Measurements from ENCODE around the gene SPAG9. TPM values are rescaled to one million over a fixed set of nuclear protein-coding genes. Genes with fewer than 3 reads are reported as not detected.

SPAG9 gene
- total RNA-seq, 4 donors from 2014 or later = 117 to 240 (median 154) TPM

- no peaks in the 10 kb centered on the region for H3K36me3 ChIP-seq
- H3K27ac ChIP-seq = no peak overlapping the region
- intact Hi-C loops (cut with DNase I) = no loop called here
- H3K9me3 ChIP-seq = no peaks in the 10 kb centered on the region
- DNase-seq = no peak
- H3K4me3 ChIP-seq (replicated peaks in 1 of 3) = no peak overlapping the region
- no peaks in the 10 kb centered on the region for H3K27me3 ChIP-seq
- no peak for TF ChIP-seq CTCF (IDR thresholded peaks at IDR 0.05)
- TF ChIP-seq POLR2A (IDR thresholded peaks at IDR 0.05) = no peak
- WGBS, 2 donors = 96% methylated on average over 4 of the region's 4 CpGs
- peaks cover 23 to 34% of the 10 kb centered on the region in 2 donors for H3K4me1 ChIP-seq
Measured at GRCh38 chr17:51032850-51033249, 87.8 kb downstream of the SPAG9 start.

- Histone ChIP-seq H3K27me3 (no peaks in the 10 kb centered on the region), H3K4me1 (peaks cover 11 to 15% of the 10 kb centered on the region in 2 donors), H3K9me3 (no peaks in the 10 kb centered on the region), H3K4me3 (replicated peaks in 1 of 3) (no peak overlapping the region), H3K36me3 (no peaks in the 10 kb centered on the region), H3K27ac (peak overlapping the region; percentile 52 to 64 (median 54))
- TF ChIP-seq CTCF (IDR thresholded peaks at IDR 0.05) (no peak), POLR2A (IDR thresholded peaks at IDR 0.05) (no peak)
- intact Hi-C loops (cut with DNase I) = no loop called here
- DNase-seq = no peak
- WGBS, 2 donors = 49 to 51% methylated on average over 3 of the region's 3 CpGs
Measured at GRCh38 chr17:51029568-51030463, 90.9 kb downstream of the SPAG9 start.

- no peaks in the 10 kb centered on the region for H3K36me3 ChIP-seq
- peaks cover 11 to 12% of the 10 kb centered on the region in 2 donors for H3K4me1 ChIP-seq
- peak overlapping the region; percentile 52 to 64 (median 54) for H3K27ac ChIP-seq
- DNase-seq = no peak
- H3K27me3 ChIP-seq = no peaks in the 10 kb centered on the region
- no peak for TF ChIP-seq POLR2A (IDR thresholded peaks at IDR 0.05)
- intact Hi-C loops (cut with DNase I) = no loop called here
- no peak overlapping the region for H3K4me3 ChIP-seq (replicated peaks in 1 of 3)
- 96% methylated on average over 1 of the region's 1 CpG for WGBS, 2 donors
- no peaks in the 10 kb centered on the region for H3K9me3 ChIP-seq
Measured at GRCh38 chr17:51029142-51029541, 91.5 kb downstream of the SPAG9 start.

GRCh38 chr17:51028176-51028863, 92.3 kb downstream of the SPAG9 start:
- Histone ChIP-seq H3K9me3 (no peaks in the 10 kb centered on the region), H3K27me3 (no peaks in the 10 kb centered on the region), H3K36me3 (no peaks in the 10 kb centered on the region), H3K4me3 (replicated peaks in 1 of 3) (no peak overlapping the region), H3K4me1 (peaks cover 11 to 12% of the 10 kb centered on the region in 2 donors), H3K27ac (no peak overlapping the region)
- TF ChIP-seq POLR2A (IDR thresholded peaks at IDR 0.05) (no peak), CTCF (IDR thresholded peaks at IDR 0.05) (no peak)
- DNase-seq = no peak
- 97% methylated on average over 1 of the region's 1 CpG for WGBS, 2 donors
- intact Hi-C loops (cut with DNase I) = no loop called here

- no peak for TF ChIP-seq POLR2A (IDR thresholded peaks at IDR 0.05)
- TF ChIP-seq CTCF (IDR thresholded peaks at IDR 0.05) = no peak
- intact Hi-C loops (cut with DNase I) = no loop called here
- H3K4me1 ChIP-seq = peaks cover 4 to 13% of the 10 kb centered on the region in 2 donors
- peaks cover 10 to 14% of the 10 kb centered on the region in 2 donors for H3K36me3 ChIP-seq
- WGBS, 2 donors = 54 to 61% methylated on average over 6 of the region's 6 CpGs
- no peaks in the 10 kb centered on the region for H3K9me3 ChIP-seq
- H3K4me3 ChIP-seq (replicated peaks in 1 of 3) = no peak overlapping the region
- no peaks in the 10 kb centered on the region for H3K27me3 ChIP-seq
- peak; percentile 64 to 69 for DNase-seq
- peak overlapping the region in 2 of 3 donors; percentile 13 to 38 for H3K27ac ChIP-seq
Measured at GRCh38 chr17:51018541-51018940, 102.1 kb downstream of the SPAG9 start.
